Left hindlimb (tissue), 1 donor: ENCODE results near the gene ARHGAP26.

Source experiments
- DNase-seq: peaks from one replicate; pipeline ENCODE4 v3.0.0-alpha.2; 2018

The ARHGAP26 gene

GRCh38 chr5:143174714-143175398, 404.7 kb downstream of the ARHGAP26 start:
- no peak for DNase-seq

DNA sequence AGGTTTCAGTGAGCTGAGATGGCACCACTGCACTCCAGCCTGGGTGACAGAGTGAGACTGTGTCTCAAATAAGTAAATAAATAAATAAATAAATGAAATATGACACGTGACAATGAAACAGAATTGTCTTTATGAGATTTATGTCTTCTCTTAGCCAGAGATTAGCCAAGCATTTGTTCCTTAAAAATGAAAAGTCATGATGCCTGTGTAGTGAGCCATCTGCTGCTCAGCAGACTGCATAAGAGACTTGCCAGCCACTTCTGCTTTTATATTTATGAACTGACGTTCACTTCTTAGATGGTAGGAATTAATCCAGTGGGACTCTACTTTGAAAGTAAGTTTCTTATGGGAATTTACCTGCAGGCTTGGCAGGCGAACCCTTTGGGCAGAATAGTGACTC, 405.9 kb downstream of the ARHGAP26 start:
- DNase-seq = no peak

GRCh38 chr5:143177263-143177983, 407.2 kb downstream of the ARHGAP26 start:
- peak; percentile 62 for DNase-seq

GRCh38 chr5:143179126-143179740, 409.1 kb downstream of the ARHGAP26 start:
- DNase-seq = no peak

DNA sequence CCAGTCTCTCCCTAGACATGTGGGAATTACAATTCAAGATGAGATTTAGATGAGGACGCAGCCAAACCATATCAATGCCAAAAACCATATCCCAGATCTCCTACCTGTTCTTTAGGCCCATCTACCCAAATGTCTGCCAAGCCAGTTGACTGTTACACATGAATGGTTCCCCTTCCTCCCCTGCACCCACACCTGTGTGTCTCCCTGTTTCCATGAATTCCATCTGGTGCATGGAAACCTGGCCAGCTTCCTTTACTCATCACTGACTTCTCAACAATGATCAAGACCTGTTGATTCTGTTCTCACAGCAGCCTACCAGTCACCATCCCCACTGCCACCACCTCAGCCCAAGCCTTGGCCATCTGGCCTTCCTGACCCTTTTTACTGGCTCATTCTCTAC, 410.6 kb downstream of the ARHGAP26 start:
- no peak for DNase-seq

DNA sequence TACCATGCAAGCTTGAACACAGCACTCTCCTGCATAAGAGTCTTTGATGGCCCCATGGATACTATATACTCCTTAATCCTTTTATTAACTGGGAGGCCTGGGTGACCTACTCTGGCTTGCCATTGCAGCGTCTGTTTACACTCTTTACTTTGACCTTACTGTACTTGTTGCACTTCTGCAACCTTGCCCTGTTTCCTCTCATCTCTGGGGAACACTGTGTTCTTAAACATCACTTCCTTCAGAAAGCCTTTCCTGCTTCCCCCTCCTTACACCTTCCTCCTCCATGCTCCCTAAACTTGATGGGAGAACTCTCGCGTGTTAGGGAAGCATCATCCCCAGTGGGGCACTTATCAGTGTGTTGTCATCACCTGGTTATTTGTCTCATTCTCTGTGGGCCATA, 411.0 kb downstream of the ARHGAP26 start:
- DNase-seq = no peak

GRCh38 chr5:143182106-143182505, 411.9 kb downstream of the ARHGAP26 start:
- no peak for DNase-seq

DNA sequence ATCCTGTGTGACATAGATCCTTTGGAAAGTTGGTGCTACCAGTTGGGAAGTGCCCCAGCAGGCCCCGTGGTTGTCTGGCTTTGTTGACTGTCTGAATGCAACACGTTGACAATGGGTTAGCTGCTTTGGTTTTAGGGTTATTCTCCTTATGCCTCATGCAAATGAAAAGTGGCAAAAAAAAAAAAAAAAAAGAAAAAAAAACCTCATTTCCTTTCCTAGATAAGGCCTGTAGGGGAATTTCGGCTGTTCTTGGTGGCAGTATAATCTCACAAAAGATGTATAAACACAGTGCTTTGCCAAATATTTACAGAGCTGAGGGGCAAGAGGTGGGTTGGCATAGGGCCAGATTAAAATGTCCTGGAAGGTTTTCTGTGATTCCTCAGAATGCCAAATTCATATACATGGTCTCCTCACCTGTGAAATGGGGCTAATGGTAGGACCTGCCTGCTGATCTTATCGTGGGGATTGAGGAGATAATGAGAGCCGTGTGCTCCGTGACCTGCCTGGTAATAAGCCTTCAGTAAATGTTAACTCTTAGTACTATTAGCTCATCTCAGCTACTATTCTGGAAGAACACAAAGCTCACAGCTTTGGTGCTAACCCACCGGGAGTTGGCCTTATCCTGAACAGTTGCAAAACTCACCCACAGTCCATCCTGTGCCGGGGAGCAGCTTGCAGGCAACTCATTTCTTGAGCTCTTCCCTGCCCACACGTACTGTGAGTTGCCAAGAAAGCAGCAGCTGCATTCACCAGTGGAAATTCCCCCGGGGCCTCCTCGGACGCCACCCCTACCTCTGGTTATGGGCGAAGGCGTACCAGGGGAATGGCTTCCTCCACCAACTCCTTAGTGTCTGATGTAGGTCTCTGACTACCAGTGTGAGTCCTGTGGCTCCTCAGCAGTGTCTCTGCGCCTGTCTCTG, 413.0 kb downstream of the ARHGAP26 start:
- no peak for DNase-seq

DNA sequence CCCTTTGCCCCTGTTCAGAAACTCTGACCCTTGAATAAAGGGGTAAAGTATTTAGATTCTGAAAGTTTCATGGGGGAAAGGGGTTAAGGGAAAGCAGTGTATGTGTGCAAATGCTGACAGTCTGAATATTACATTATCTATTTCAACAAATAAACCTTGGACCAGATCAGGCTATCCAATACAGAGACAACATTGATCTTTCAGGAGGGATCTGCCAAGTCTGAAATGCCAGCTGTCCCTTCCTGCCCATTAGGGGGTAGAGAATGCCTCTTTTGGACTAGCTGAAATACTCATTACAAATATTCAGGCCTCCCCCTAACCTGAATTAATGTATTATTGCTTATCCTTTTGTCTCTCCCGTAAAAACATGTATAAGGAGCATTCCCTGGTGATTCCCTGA, 413.8 kb downstream of the ARHGAP26 start:
- no peak for DNase-seq

GRCh38 chr5:143186623-143187022, 416.4 kb downstream of the ARHGAP26 start:
- no peak for DNase-seq

GRCh38 chr5:143187495-143187894, 417.3 kb downstream of the ARHGAP26 start:
- no peak for DNase-seq

DNA sequence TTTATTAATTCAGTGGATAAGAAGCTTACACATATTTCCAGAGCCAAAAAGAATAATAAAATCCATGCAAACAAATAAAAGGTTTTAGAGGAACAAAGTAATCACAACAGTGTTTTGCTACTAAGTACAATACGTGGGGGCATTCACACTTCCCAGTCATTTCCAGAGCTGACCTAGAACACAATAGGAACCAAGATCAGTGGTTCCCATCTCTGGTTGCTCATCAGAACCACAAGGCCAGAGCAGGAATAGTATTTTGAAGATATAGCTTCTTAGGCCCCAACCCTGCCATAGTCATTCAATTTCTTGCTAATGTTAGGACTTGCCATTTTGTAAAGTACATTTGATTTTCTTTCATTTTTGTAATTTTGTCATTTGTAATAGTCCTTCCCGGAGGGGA, 417.9 kb downstream of the ARHGAP26 start:
- DNase-seq = no peak

DNA sequence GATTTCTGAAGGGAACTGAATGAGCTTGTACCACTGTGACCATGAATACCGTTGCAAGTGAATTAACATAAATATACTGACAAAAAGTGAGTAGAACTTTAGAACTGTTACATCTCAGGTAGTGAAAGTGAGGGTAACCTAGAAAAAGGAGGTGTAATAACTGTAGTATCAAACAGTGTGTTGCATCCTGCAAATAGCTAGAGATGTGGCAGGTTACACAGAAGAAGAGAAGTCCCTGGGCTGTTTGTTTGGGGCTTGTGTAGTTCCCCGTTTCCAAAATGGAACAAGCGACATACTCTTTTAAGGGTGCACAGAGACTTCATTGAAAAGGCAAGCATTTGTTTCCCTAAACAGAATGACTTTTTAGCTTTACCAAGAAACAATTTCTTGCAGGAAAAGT, 418.5 kb downstream of the ARHGAP26 start:
- DNase-seq = no peak

DNA sequence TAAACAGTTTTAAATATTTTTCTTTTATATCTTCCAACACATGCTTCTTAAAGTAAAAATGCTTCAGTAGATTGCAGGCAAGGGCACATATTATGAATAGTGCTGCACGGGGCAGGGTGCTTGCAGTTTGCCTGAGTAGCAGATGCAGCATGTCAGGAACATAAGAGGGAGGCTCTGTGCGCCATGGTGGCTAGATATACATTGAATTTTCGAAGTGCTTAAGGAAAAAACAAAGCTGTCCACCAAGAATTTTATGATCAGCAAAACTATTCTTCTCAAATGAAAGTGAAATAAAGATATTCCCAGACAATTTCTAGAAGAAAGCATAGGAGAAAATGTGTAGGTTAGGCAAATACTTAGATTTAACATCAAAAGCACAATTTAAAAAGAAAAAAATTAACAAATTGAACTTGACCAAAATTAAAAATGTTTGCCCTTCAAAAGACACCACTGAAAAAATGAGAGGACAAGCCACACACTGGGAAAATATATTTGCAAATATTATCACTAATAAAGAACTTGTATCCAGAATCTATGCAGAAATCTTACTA, 420.2 kb downstream of the ARHGAP26 start:
- no peak for DNase-seq

- no peak for DNase-seq
Measured at GRCh38 chr5:143191720-143192119, 421.5 kb downstream of the ARHGAP26 start.

DNA sequence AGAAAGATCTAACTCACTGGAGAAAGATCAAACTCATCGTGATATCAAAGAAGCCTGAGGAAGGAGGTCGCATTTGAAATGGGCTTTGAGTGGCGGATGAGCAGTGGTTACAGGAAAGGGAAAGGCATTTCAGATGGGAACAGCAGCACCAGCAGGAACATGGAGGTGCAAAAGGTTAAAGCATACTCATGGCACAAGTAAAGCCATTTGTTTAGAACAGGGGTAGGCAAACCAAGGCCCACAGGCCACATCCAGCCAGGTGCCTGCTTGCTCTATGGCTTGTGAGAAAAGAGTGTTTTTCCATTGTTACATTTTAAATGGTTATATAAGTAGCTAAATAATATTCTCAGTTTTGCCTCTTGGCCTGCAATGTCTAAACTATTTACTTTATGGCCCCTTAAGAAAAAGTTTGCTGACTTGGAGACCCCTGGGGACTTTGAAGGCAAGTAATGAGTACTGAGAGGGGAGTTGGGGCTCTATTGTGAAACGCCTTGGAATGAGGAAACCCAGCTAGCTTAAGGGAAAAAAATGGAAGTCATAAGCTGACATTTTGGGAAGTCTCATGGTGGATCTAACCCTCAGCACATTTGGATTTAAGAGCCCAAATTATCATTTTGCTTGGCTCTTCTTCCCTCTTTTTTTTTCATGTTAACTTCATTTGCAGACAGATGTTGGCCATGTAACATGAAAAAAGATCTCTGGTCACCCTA, 422.2 kb downstream of the ARHGAP26 start:
- no peak for DNase-seq

DNA sequence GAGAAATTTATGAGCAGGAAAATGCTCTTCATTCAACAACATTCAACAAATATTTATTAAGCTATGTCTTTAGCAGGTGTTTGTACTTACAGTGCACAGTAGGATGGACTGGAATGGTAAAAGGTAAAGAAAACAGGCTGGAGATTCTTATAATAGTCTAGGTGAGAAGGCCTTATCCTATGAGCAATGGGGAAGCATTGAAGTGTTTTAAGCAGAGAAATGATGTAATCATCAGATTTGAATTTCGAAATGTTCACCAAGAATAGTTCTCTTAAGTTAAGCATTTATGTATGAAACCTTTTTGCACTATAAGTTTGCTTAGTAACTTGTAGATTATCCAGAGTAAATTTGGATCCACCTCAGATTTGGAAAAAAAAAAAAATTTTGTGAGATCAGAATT, 424.0 kb downstream of the ARHGAP26 start:
- DNase-seq = no peak

DNA sequence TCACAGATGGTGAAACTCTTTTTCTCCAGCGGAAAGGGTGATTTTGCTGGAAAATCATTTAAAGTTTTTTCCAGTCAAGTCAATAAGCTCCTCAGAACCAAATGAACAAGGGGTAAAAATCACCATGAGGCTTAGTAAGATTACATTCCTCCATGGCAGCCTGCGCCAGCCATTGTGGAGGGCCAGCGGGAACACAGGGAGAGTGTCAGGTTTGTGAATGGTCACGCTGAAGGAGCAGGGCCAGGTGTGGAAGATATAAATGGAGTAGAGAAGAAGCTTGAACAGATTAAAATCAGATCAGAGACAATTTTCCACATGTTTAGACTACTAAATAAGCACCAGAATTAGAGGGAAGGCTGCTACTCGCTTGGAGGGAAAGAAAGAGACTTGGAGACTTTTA, 424.5 kb downstream of the ARHGAP26 start:
- no peak for DNase-seq

DNA sequence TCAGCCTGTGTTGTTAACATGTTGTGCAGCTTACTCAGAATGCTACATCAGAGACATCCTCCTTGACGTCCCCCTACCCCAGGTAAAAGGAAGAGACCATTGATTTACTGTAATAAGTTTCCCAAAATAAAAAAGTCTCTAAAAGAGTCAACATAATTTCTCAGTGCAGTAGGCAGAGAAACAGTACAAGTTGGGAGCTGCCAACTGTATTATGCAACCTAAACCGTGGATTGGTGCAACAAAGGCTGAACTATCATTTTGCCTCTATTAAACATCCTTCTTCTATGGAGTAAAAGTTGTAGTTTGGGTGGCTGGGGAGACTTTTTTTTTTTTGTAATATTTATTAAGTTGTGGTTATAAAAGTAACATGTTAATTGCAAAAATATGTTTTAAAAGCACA, 425.3 kb downstream of the ARHGAP26 start:
- DNase-seq = no peak

DNA sequence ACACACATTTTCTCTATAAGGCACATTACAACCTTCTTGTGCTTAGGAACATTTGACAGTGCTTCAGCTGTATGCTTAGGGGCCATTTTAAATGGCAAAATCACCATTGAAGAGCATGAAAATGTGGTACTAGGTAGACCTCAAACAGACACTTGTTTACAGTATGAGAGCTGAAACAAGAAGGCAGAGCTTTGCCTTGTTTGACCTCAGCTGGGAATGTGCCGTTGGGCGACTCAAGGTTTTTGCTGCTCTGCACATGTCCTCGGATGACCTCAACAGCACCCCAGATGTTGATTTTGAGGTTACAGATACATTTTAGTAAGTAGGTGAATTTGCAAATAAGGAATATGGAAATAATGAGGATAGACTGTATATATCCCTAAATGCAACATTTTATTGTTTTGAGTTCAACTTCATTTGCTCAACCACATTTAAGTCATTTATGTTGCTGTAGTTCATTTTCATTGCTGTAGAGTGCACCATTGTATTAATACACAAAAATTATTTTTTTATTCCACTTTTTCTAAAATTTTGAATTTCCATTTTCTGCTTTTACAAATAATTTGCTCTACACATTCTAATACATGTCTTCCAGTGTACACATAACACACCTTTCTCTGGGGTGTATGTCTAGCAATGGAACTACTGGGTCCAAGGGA, 426.6 kb downstream of the ARHGAP26 start:
- no peak for DNase-seq

- DNase-seq = no peak
Measured at GRCh38 chr5:143197260-143197656, 427.1 kb downstream of the ARHGAP26 start.

GRCh38 chr5:143198332-143198731, 428.2 kb downstream of the ARHGAP26 start:
- DNase-seq = no peak
